Body of pancreas (tissue), 4 donors: ENCODE data around the gene PSMC5. TPM values are rescaled to one million over a fixed set of nuclear protein-coding genes. Genes with fewer than 3 reads are reported as not detected.
"Not testable (repeated sequence)": the region's sequence is repeated elsewhere in the genome, so short reads cannot be mapped to it uniquely, and the experiment has no call there.

Experiments
- ATAC-seq: fragments of 150-250 bp; one replicate; pipeline ENCODE4 v1.9.1; 2016
- DNase-seq, 4 donors: peaks; one replicate each; pipeline ENCODE4 v3.0.0-alpha.2; 2019
- H3K27ac ChIP-seq, 4 donors: fragments of 200-600 bp; sonication (generic); 1 replicate in 3 of 4; 2 replicates in 1 of 4; pipeline versions ENCODE4 v1.5.1 to v1.6.1; 2016 to 2019; ENCODE audit warnings: mild to moderate bottlenecking in 1 of 4, mixed read lengths in 1 of 4, moderate library complexity in 1 of 4
- H3K27me3 ChIP-seq, 2 donors: fragments of 200-600 bp; sonication (generic); one replicate each; pipeline ENCODE4 v1.6.0; 2016; ENCODE audit warnings: mild to moderate bottlenecking in 1 of 2
- H3K36me3 ChIP-seq, 2 donors: fragments of 200-600 bp; sonication (generic); replicated peaks in 1 of 2; 2 replicates each; pipeline ENCODE4 v1.5.1; 2016; ENCODE audit warnings: low read depth in 2 of 2; ENCODE audit not compliant: insufficient read depth in 1 of 2
- H3K4me1 ChIP-seq: fragments of 200-600 bp; sonication (generic); one replicate; pipeline ENCODE4 v1.6.0; 2016
- H3K4me3 ChIP-seq, 2 donors: fragments of 200-600 bp; sonication (generic); 1 replicate in 1 of 2; 2 replicates in 1 of 2; pipeline ENCODE4 v1.5.1; 2016 to 2019
- H3K9me3 ChIP-seq, 3 donors: fragments of 200-600 bp; sonication (generic); 1 replicate in 2 of 3; 2 replicates in 1 of 3; pipeline ENCODE4 v1.5.1; 2016
- CTCF ChIP-seq, 7 experiments: fragments of 450-650 bp in 4 of 7; fragments of 200-600 bp in 3 of 7; sonication (generic) in 3 of 7; IDR thresholded peaks; one replicate each; pipeline ENCODE4 v1.5.1; 2016 to 2019; ENCODE audit warnings: antibody characterized with exemption in 7 of 7
- POLR2A ChIP-seq, 3 donors: fragments of 450-650 bp; IDR thresholded peaks; one replicate each; pipeline ENCODE4 v1.6.1; 2016; ENCODE audit warnings: antibody characterized with exemption in 3 of 3, mild to moderate bottlenecking in 2 of 3
- WGBS, 2 donors: methylation state at CpG; one replicate each; pipeline ENCODE4 v1.1.5; 2017; 5-methylcytosine and 5-hydroxymethylcytosine counted together
- intact Hi-C: fragments of 100-400 bp; cut with DNase I; formaldehyde crosslinking; loops from one replicate; pipeline ENCODE4 v1.15.1; 2023
- total RNA-seq, 2 donors: library from RNA; depleted of rRNA; stranded (reverse); fragments of >200 nt; gene quantifications; one replicate each; pipeline ENCODE4 v1.1.0, GENCODE V29; 2016

PSMC5 gene
- total RNA-seq, 2 donors from 2014 or later, result 55.0 to 59.4 TPM

GRCh38 chr17:63840591-63841349 is 13.5 kb downstream of the PSMC5 start:
- ATAC-seq (no peak), DNase-seq (peak in 3 of 4 donors; percentile 36 to 50 (median 37))
- 40 to 43% methylated on average over 3 to 4 of the region's 4 CpGs for WGBS, 2 donors
- H3K9me3 ChIP-seq, result no peaks in the 10 kb centered on the region
- peaks cover 58% of the 10 kb centered on the region for H3K4me1 ChIP-seq
- H3K27ac ChIP-seq, result peak overlapping the region; percentile 65 to 94 (median 90)
- no peaks in the 10 kb centered on the region for H3K27me3 ChIP-seq
- TF ChIP-seq CTCF (IDR thresholded peaks at IDR 0.05) (no peak), POLR2A (IDR thresholded peaks at IDR 0.05) (no peak)
- no peak overlapping the region for H3K4me3 ChIP-seq
- intact Hi-C loops, result no loop called here
- H3K36me3 ChIP-seq, result peaks cover 0 to 2% of the 10 kb centered on the region in 2 donors

GRCh38 chr17:63841350-63842172 is 14.3 kb downstream of the PSMC5 start:
- TF ChIP-seq POLR2A (IDR thresholded peaks at IDR 0.05), result peak in 2 of 3 donors; percentile 37 to 45
- TF ChIP-seq CTCF (IDR thresholded peaks at IDR 0.05), result no peak
- H3K27me3 ChIP-seq, result no peaks in the 10 kb centered on the region
- H3K9me3 ChIP-seq, result no peaks in the 10 kb centered on the region
- H3K4me3 ChIP-seq, result peak overlapping the region; percentile 75 to 83
- H3K4me1 ChIP-seq, result peaks cover 57% of the 10 kb centered on the region
- H3K27ac ChIP-seq, result peak overlapping the region; percentile 87 to 94 (median 93)
- DNase-seq, result peak; percentile 61 to 65 (median 65)
- H3K36me3 ChIP-seq, result no peaks in the 10 kb centered on the region
- ATAC-seq, result peak; percentile 1
- 3 to 7% methylated on average over 9 to 24 of the region's 26 CpGs for WGBS, 2 donors
- intact Hi-C loops, result no loop called here

- H3K4me1 ChIP-seq, result peaks cover 51% of the 10 kb centered on the region
- no peaks in the 10 kb centered on the region for H3K36me3 ChIP-seq
- intact Hi-C loops, result no loop called here
- WGBS, 2 donors, result 0% methylated on average over 20 to 31 of the region's 36 CpGs
- peak; percentile 12 for ATAC-seq
- no peaks in the 10 kb centered on the region for H3K27me3 ChIP-seq
- H3K9me3 ChIP-seq, result no peaks in the 10 kb centered on the region
- DNase-seq, result peak in 3 of 4 donors; percentile 38 to 53 (median 42)
- H3K4me3 ChIP-seq, result peak overlapping the region; percentile 75 to 83
- H3K27ac ChIP-seq, result peak overlapping the region; percentile 87 to 94 (median 93)
- peak in 1 of 3 donors; percentile 2 for TF ChIP-seq POLR2A (IDR thresholded peaks at IDR 0.05)
- TF ChIP-seq CTCF (IDR thresholded peaks at IDR 0.05), result no peak
These were observed 14.9 kb downstream of the PSMC5 start for GRCh38 chr17:63842173-63842539.

- peak; percentile 99 for DNase-seq
- intact Hi-C loops, result no loop called here
- peak within 1 kb of the TSS; percentile 75 to 83 for H3K4me3 ChIP-seq
- H3K36me3 ChIP-seq, result no peaks in the 10 kb centered on the region
- peak; percentile 60 to 72 (median 62) for TF ChIP-seq POLR2A (IDR thresholded peaks at IDR 0.05)
- peak in 3 of 7 experiments; percentile 9 to 28 (median 19) for TF ChIP-seq CTCF (IDR thresholded peaks at IDR 0.05)
- ATAC-seq, result peak; percentile 89
- peak within 1 kb of the TSS; percentile 87 to 94 (median 93) for H3K27ac ChIP-seq
- no peaks in the 10 kb centered on the region for H3K9me3 ChIP-seq
- H3K4me1 ChIP-seq, result peaks cover 45% of the 10 kb centered on the region
- H3K27me3 ChIP-seq, result no peaks in the 10 kb centered on the region
- WGBS, 2 donors, result 0% methylated on average over 7 to 68 of the region's 92 CpGs
These were observed 15.5 kb downstream of the PSMC5 start, which contains the start of gene SMARCD2 for GRCh38 chr17:63842540-63843386. TSS of gene SMARCD2 (minus strand) at chr17:63842685. CDS start at chr17:63842674, 11 bp downstream.

GRCh38 chr17:63843387-63843888 is 16.2 kb downstream of the PSMC5 start:
- peak in 3 of 4 donors; percentile 45 to 68 (median 55) for DNase-seq
- H3K9me3 ChIP-seq, H3K36me3 ChIP-seq, H3K27me3 ChIP-seq, intact Hi-C loops, ATAC-seq: not testable (repeated sequence)
- peak overlapping the region in 1 of 2 donors; percentile 32 for H3K4me3 ChIP-seq
- peaks cover 40% of the 10 kb centered on the region for H3K4me1 ChIP-seq
- peak overlapping the region; percentile 85 to 94 (median 90) for H3K27ac ChIP-seq
- 9 to 12% methylated on average over 15 to 19 of the region's 19 CpGs for WGBS, 2 donors
